B cell (primary cell): ENCODE measurements around the gene UBXN10. TPM values are rescaled to one million over a fixed set of nuclear protein-coding genes. Genes with fewer than 3 reads are reported as not detected.

Source experiments
- ATAC-seq: fragments of 200-7000 bp; cut with Tn5 transposase; one replicate; pipeline ENCODE4 v1.10.0; 2021; ENCODE audit warnings: low read depth, mild to moderate bottlenecking, moderate number of reproducible peaks, moderate library complexity
- CTCF ChIA-PET: fragments of 350-600 bp; sonication (Branson Sonifier 250); formaldehyde crosslinking; loops from one replicate; lab custom pipeline; 2021; ENCODE audit warnings: antibody characterized with exemption, inconsistent platforms; lab: Charles Lee
- POLR2A ChIA-PET: fragments of 350-600 bp; sonication (Branson Sonifier 250); formaldehyde crosslinking; loops from one replicate; lab custom pipeline; 2021; ENCODE audit warnings: antibody characterized with exemption; lab: Charles Lee
- DNase-seq: peaks from one replicate; pipeline ENCODE4 v3.0.0; 2013
- H2AFZ ChIP-seq: 2 replicates; pipeline ENCODE4 v1.6.1; 2012; ENCODE audit warnings: mild to moderate bottlenecking, low read depth, low read length; ENCODE audit not compliant: insufficient read depth, poor library complexity, severe bottlenecking
- H3K27ac ChIP-seq, 2 donors: 1 replicate in 1 of 2; 2 replicates in 1 of 2; pipeline ENCODE4 v1.5.1; 2012 to 2013; ENCODE audit warnings: low read length in 2 of 2, mild to moderate bottlenecking in 2 of 2, moderate library complexity in 1 of 2
- H3K27me3 ChIP-seq, 4 experiments: fragments of 200-600 bp in 1 of 4; sonication (generic) in 1 of 4; replicated peaks in 1 of 4; 1 replicate in 2 of 4; 2 replicates in 2 of 4; pipeline versions ENCODE4 v1.6.1 to v1.7.0; 2013 to 2016; ENCODE audit warnings: low read length in 3 of 4, mild to moderate bottlenecking in 2 of 4, mixed read lengths in 1 of 4, moderate library complexity in 1 of 4; ENCODE audit not compliant: insufficient read depth in 4 of 4, control insufficient read depth in 3 of 4; ENCODE audit errors: control extremely low read depth in 1 of 4
- H3K36me3 ChIP-seq, 2 experiments: replicated peaks in 1 of 2; 1 replicate in 1 of 2; 2 replicates in 1 of 2; pipeline versions ENCODE4 v1.6.1 to v1.7.1; 2013; ENCODE audit warnings: low read length in 1 of 2; ENCODE audit not compliant: insufficient read depth in 2 of 2, control insufficient read depth in 1 of 2; ENCODE audit errors: control extremely low read depth in 1 of 2, extremely low read depth in 1 of 2
- H3K4me1 ChIP-seq, 2 donors: fragments of 200-600 bp in 1 of 2; sonication (generic) in 1 of 2; 1 replicate in 1 of 2; 2 replicates in 1 of 2; pipeline versions ENCODE4 v1.5.1 to v1.6.1; 2013 to 2017; ENCODE audit warnings: low read length in 2 of 2; ENCODE audit not compliant: control insufficient read depth in 2 of 2, insufficient read depth in 2 of 2
- H3K4me2 ChIP-seq: replicated peaks from 2 replicates; pipeline ENCODE3; 2012; ENCODE audit warnings: mild to moderate bottlenecking, low read depth, low read length; ENCODE audit not compliant: poor library complexity, severe bottlenecking
- H3K4me3 ChIP-seq, 5 experiments: fragments of 200-600 bp in 1 of 5; sonication (generic) in 1 of 5; 1 replicate in 3 of 5; 2 replicates in 2 of 5; pipeline versions ENCODE4 v1.5.1 to v1.7.0; 2011 to 2016; ENCODE audit warnings: low read length in 4 of 5, mild to moderate bottlenecking in 4 of 5, low read depth in 2 of 5, control low read depth in 1 of 5, moderate library complexity in 1 of 5; ENCODE audit not compliant: insufficient read depth in 1 of 5; ENCODE audit errors: control extremely low read depth in 1 of 5, extremely low read depth in 1 of 5
- H3K79me2 ChIP-seq: fragments of 200-600 bp; sonication (generic); one replicate; pipeline ENCODE4 v1.6.0; 2016; ENCODE audit warnings: low read length; ENCODE audit not compliant: control insufficient read depth, insufficient read depth
- H3K9ac ChIP-seq: fragments of 200-600 bp; sonication (generic); 2 replicates; pipeline ENCODE4 v1.6.1; 2017; ENCODE audit warnings: mild to moderate bottlenecking, low read length, moderate library complexity
- H3K9me3 ChIP-seq, 3 donors: one replicate each; pipeline versions ENCODE4 v1.6.1 to v1.7.1; 2013; ENCODE audit warnings: low read length in 2 of 3; ENCODE audit not compliant: control insufficient read depth in 2 of 3, insufficient read depth in 1 of 3; ENCODE audit errors: control extremely low read depth in 1 of 3
- H4K20me1 ChIP-seq: 2 replicates; pipeline ENCODE4 v1.6.0; 2012; ENCODE audit warnings: mild to moderate bottlenecking, low read length; ENCODE audit not compliant: insufficient read depth, control insufficient read depth, poor library complexity, severe bottlenecking
- H3K27ac Mint-ChIP-seq: one replicate; pipeline ENCODE4 v1.8.0; 2021; ENCODE audit warnings: mixed read lengths
- H3K27me3 Mint-ChIP-seq: one replicate; pipeline ENCODE4 v1.8.0; 2021; ENCODE audit warnings: mixed read lengths
- H3K4me1 Mint-ChIP-seq: one replicate; pipeline ENCODE4 v1.8.0; 2021; ENCODE audit warnings: mixed read lengths
- H3K4me3 Mint-ChIP-seq: one replicate; pipeline ENCODE4 v1.8.0; 2021; ENCODE audit warnings: mixed read lengths
- H3K9me3 Mint-ChIP-seq: one replicate; pipeline ENCODE4 v1.8.0; 2022; ENCODE audit warnings: mixed read lengths; ENCODE audit not compliant: insufficient read depth
- EZH2 ChIP-seq: IDR thresholded peaks from 2 replicates; pipeline ENCODE4 v1.6.1; 2012; ENCODE audit warnings: borderline replicate concordance, low read depth, mild to moderate bottlenecking, moderate library complexity, low read length; ENCODE audit not compliant: insufficient read depth, poor library complexity, severe bottlenecking
- WGBS: methylation state at CpG from one replicate; pipeline ENCODE4 v1.1.5; 2013; ENCODE audit warnings: missing lambda C conversion rate; ENCODE audit not compliant: insufficient coverage; 5-methylcytosine and 5-hydroxymethylcytosine counted together
- intact Hi-C: fragments of 100-400 bp; cut with micrococcal nuclease; formaldehyde crosslinking; loops from one replicate; pipeline ENCODE4 v1.10.0; 2022
- polyA plus RNA-seq: library from polyadenylated mRNA; depleted of rRNA; stranded (reverse); fragments of >200 nt; gene quantifications from 2 replicates; pipeline ENCODE4 v1.2.3, GENCODE V29; 2012
- total RNA-seq, 2 donors: library from RNA; stranded (reverse); fragments of 120-200 nt in 1 of 2; gene quantifications; 1 replicate in 1 of 2; 2 replicates in 1 of 2; pipeline versions ENCODE4 v1.2.3 to v1.2.4, GENCODE V29; 2013 to 2022
- TF ChIP-seq, protein P1 (sequence below): fragments of 200-600 bp; IDR thresholded peaks from one replicate; pipeline ENCODE4 v1.8.0; 2022; ENCODE audit warnings: antibody characterized with exemption, mild to moderate bottlenecking

Gene UBXN10
- total and polyA plus RNA-seq, 2 donors (not counting 1 experiment from before 2014, with no cell fraction given): 0.07 to 0.25 TPM

DNA sequence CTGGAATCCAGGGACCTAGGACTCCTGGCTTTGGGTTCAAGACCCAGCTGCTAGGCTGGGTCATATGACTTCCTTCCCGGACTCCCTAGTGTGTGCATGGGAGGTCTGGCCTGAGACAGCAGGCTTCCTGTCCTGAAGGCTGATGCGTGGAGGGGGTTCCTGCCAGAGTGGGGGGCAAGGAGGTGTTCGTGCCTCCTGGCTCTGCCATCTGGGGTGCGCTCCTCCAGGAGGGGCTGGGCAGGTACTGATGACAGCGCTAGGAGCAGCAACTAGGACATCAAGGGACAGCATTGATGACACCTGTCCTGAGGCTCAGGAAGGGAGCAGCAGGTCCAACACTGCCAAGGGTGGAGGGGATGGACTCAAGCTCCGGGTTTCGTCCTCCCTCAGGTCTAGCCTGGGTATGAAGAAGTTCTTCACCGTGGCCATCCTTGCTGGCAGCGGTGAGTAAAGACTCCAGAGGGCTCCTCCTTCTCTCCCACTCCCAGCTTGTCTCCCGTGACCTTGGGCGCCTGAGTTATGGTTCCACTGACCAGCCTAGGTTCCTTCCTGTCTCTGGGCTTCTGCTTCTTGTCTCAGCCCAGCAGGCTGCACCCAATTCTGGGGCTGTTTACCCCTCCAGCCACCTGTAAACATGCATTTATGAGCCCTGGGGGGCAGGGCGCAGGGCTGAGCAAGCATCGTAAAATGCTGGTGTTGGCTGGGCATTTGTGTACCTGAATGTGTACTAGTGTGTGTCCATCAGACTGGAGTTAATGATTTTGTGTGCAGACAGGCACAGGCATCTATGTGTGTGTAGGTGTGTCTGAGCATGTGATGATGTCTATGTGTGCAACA is 45.9 kb upstream of the UBXN10 start:
- CTCF ChIA-PET: no interaction called here
- 67% methylated on average over 13 of the region's 13 CpGs for WGBS

DNA sequence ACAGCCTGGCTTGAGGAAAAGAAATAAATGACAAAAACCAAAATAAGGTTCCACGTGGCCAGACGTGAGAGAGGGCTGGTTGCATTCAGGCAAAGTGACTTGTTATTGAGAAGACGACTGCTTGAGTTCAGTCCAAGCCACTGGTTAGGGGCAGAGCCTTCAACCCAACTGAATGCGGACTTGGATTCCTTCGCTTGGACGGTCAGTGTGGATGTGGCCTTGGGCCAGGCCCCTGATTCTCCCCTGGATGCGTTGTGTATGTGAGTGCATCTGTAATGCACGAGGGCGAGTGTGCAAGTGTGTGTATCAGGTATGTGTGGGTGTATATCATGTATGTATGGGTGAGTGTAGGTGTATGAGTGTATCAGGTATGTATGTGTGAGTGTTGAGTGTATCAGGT is 44.9 kb upstream of the UBXN10 start:
- CTCF ChIA-PET: no interaction called here
- POLR2A ChIA-PET: no interaction called here

More for the DNA sequence above, 45.9 kb upstream of the UBXN10 start:
- Histone ChIP-seq H4K20me1 (no peaks in the 10 kb centered on the region), H3K36me3 (no peaks in the 10 kb centered on the region), H3K27ac (no peak overlapping the region), H3K9me3 (peaks cover 0 to 4% (median 0%) of the 10 kb centered on the region in 3 donors), H3K9ac (no peak overlapping the region), H3K4me2 (no peak overlapping the region), H2AFZ (no peak overlapping the region), H3K79me2 (no peaks in the 10 kb centered on the region), H3K27me3 (peaks cover 0 to 6% (median 0%) of the 10 kb centered on the region in 4 experiments), H3K4me3 (no peak overlapping the region), H3K4me1 (no peaks in the 10 kb centered on the region)
- no peak overlapping the region for H3K4me3 Mint-ChIP-seq
- POLR2A ChIA-PET: no interaction called here
- no peaks in the 10 kb centered on the region for H3K9me3 Mint-ChIP-seq
- no peak overlapping the region for H3K27ac Mint-ChIP-seq
- peaks cover 9% of the 10 kb centered on the region for H3K27me3 Mint-ChIP-seq
- no peak for TF ChIP-seq EZH2
- TF ChIP-seq, protein P1, sequence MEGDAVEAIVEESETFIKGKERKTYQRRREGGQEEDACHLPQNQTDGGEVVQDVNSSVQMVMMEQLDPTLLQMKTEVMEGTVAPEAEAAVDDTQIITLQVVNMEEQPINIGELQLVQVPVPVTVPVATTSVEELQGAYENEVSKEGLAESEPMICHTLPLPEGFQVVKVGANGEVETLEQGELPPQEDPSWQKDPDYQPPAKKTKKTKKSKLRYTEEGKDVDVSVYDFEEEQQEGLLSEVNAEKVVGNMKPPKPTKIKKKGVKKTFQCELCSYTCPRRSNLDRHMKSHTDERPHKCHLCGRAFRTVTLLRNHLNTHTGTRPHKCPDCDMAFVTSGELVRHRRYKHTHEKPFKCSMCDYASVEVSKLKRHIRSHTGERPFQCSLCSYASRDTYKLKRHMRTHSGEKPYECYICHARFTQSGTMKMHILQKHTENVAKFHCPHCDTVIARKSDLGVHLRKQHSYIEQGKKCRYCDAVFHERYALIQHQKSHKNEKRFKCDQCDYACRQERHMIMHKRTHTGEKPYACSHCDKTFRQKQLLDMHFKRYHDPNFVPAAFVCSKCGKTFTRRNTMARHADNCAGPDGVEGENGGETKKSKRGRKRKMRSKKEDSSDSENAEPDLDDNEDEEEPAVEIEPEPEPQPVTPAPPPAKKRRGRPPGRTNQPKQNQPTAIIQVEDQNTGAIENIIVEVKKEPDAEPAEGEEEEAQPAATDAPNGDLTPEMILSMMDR: no peak
- intact Hi-C loops: no loop called here
- ATAC-seq (no peak), DNase-seq (no peak)
- no peaks in the 10 kb centered on the region for H3K4me1 Mint-ChIP-seq

More for the DNA sequence above, 44.9 kb upstream of the UBXN10 start:
- H3K4me3 Mint-ChIP-seq: no peak overlapping the region
- TF ChIP-seq, protein P1: no peak
- no peak for TF ChIP-seq EZH2
- Histone ChIP-seq H4K20me1 (no peaks in the 10 kb centered on the region), H3K9me3 (peaks cover 0 to 4% (median 0%) of the 10 kb centered on the region in 3 donors), H3K27me3 (peaks cover 0 to 6% (median 0%) of the 10 kb centered on the region in 4 experiments), H3K9ac (no peak overlapping the region), H3K27ac (no peak overlapping the region), H3K79me2 (no peaks in the 10 kb centered on the region), H3K4me3 (no peak overlapping the region), H3K4me2 (no peak overlapping the region), H3K36me3 (no peaks in the 10 kb centered on the region), H2AFZ (no peak overlapping the region), H3K4me1 (no peaks in the 10 kb centered on the region)
- 95% methylated on average over 9 of the region's 9 CpGs for WGBS
- no peak for ATAC-seq
- no peak for DNase-seq
- no peak overlapping the region for H3K27ac Mint-ChIP-seq
- H3K9me3 Mint-ChIP-seq: no peaks in the 10 kb centered on the region
- H3K27me3 Mint-ChIP-seq: peaks cover 6% of the 10 kb centered on the region
- no peaks in the 10 kb centered on the region for H3K4me1 Mint-ChIP-seq
- intact Hi-C loops: no loop called here
